A673 (cell line): ENCODE measurements around the gene ORM2.

Source experiments
- EZH2 ChIP-seq: fragments of 200-600 bp; sonication (generic); IDR thresholded peaks from 2 replicates; pipeline ENCODE4 v1.6.1; 2017; ENCODE audit warnings: borderline replicate concordance, low read depth, mild to moderate bottlenecking, mixed read lengths, antibody characterized with exemption, low read length; ENCODE audit not compliant: poor library complexity, severe bottlenecking
- TF ChIP-seq, protein P1 (sequence below): fragments of 300-800, 200-600 bp; sonication (generic); conservative IDR thresholded peaks from 2 replicates; pipeline ENCODE4 v1.5.1; 2017; ENCODE audit warnings: low read depth, mild to moderate bottlenecking, antibody characterized with exemption, low read length, moderate library complexity, mixed read lengths

GRCh38 chr9:114372921-114373448 lies 43.3 kb downstream of the ORM2 start:
- TF ChIP-seq, protein P1, sequence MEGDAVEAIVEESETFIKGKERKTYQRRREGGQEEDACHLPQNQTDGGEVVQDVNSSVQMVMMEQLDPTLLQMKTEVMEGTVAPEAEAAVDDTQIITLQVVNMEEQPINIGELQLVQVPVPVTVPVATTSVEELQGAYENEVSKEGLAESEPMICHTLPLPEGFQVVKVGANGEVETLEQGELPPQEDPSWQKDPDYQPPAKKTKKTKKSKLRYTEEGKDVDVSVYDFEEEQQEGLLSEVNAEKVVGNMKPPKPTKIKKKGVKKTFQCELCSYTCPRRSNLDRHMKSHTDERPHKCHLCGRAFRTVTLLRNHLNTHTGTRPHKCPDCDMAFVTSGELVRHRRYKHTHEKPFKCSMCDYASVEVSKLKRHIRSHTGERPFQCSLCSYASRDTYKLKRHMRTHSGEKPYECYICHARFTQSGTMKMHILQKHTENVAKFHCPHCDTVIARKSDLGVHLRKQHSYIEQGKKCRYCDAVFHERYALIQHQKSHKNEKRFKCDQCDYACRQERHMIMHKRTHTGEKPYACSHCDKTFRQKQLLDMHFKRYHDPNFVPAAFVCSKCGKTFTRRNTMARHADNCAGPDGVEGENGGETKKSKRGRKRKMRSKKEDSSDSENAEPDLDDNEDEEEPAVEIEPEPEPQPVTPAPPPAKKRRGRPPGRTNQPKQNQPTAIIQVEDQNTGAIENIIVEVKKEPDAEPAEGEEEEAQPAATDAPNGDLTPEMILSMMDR, result no peak
- TF ChIP-seq EZH2, result no peak
